HG03439 (cell line): Measurements from ENCODE around the gene HPN.
"Not testable (repeated sequence)": the region's sequence is repeated elsewhere in the genome, so short reads cannot be mapped to it uniquely, and the experiment has no call there.

Source experiments
- ATAC-seq: cut with Tn5 transposase; IDR thresholded peaks from one replicate; pipeline ENCODE4 v1.9.1; 2021; ENCODE audit warnings: mild to moderate bottlenecking, moderate library complexity; ENCODE audit not compliant: unreplicated experiment

The HPN gene

DNA sequence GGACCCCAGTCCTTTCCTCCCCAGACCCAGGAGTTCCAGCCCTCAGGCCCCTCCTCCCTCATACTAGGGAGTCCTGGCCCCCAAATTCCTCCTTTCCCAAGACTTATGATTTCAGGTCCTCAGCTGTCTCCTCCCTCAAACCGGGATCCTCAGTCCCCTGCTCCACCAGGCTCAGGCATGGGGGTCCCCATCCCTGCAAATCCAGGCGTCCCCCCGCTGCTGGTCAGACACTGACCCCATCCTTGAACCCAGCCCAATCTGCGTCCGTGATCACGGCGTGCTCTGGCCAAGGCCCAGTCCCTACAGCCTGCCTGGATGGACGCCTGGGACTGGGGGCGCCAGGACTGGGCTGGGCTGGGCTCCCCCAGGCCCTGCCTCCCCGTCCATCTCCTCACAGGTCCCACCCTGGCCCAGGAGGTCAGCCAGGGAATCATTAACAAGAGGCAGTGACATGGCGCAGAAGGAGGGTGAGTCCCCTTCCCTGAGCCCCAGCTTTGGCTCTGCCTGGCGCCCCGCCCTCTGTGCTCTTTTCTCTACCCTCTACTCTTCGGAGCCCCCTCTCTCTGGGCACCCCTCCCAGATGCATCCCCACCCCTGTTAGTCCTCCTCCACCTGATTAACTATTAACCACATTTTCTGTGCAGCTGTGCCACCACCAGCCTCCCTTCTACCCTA, 672 bp downstream of the HPN start:
- ATAC-seq: no peak

GRCh38 chr19:35042954-35043604, 1.6 kb downstream of the HPN start:
- no peak for ATAC-seq

GRCh38 chr19:35043906-35044305, 2.4 kb downstream of the HPN start:
- no peak for ATAC-seq

GRCh38 chr19:35044317-35045117, 3.0 kb downstream of the HPN start:
- ATAC-seq: no peak

DNA sequence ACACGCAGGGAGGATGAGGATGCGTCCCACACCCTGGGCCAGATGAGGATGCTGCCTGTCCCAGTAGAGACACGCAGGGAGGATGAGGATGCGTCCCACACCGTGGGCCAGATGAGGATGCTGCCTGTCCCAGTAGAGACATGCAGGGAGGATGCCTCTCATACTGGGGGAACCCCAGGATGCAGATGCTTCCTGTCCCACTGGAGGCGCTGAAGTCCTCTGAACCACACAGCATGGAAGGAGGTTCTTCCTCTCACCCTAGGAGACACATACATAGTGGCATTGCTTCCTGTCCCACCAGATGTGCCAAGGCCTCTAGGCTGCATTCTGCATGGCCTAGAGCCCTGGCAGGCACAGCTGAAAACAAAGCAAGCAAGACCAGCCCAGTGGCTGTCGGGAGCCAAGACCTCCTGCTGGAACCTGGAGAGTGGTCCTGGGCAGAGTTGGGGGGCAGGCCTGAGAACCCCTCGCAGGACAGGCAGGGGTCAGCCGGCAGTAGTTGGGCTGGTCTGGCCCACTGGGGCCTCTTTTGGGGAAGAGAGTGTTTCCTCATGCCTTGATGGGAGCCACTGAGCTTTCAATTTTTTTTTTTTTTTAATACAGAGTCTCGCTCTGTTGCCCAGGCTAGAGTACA, 4.3 kb downstream of the HPN start:
- no peak for ATAC-seq

GRCh38 chr19:35046461-35046860, 4.9 kb downstream of the HPN start:
- ATAC-seq: no peak

- no peak for ATAC-seq
Observed at GRCh38 chr19:35048911-35049411, 7.4 kb downstream of the HPN start.

GRCh38 chr19:35049456-35049855, 7.9 kb downstream of the HPN start:
- no peak for ATAC-seq

DNA sequence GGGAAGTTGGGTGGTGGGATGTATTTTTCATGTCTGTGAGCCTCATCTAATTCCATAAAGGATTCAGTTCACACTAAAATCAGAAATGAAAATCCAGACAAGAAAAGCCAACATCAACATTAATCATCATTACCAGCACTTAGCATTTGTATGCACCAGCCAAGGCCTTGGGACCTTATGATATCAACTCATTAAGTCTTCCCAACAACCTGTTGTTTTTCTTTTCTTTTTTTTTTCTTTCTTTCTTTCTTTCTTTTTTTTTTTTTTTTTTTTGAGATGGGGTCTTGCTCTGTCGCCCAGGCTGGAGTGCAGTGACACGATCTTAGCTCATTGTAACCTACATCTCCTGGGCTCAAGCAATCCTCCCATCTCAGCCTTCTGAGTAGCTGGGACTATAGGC, 9.1 kb downstream of the HPN start:
- not testable (repeated sequence) for ATAC-seq

- not testable (repeated sequence) for ATAC-seq
Observed at GRCh38 chr19:35051268-35051667, 9.7 kb downstream of the HPN start.

GRCh38 chr19:35051796-35052195, 10.3 kb downstream of the HPN start:
- ATAC-seq: no peak

DNA sequence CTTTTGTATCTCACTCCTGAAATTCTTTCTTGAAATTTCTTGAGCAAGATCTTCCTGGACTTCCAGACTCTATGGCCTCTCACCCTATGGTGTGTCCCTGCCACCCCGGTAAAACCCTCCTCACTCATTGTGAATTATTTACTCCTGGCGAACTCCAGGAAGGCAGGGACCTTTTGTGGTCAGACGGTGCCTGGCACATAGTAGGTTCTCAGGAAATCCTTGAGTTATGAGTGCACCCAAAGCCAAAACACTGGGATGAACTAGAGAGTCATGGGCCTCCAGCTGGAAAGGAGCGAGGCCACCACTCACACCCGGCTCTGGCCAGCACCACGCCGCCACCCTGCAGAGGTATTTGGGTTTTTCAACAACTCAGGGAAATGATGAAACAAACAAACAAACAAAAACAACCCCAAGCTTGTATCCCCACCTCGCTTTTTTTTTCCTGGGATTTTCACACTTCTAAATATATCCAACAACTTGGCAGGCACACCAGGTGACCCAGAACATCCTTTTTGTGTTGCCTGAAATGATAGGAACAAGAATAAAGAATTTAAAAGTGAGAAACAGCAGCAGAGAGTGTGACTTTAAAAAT, 11.2 kb downstream of the HPN start:
- ATAC-seq: no peak

DNA sequence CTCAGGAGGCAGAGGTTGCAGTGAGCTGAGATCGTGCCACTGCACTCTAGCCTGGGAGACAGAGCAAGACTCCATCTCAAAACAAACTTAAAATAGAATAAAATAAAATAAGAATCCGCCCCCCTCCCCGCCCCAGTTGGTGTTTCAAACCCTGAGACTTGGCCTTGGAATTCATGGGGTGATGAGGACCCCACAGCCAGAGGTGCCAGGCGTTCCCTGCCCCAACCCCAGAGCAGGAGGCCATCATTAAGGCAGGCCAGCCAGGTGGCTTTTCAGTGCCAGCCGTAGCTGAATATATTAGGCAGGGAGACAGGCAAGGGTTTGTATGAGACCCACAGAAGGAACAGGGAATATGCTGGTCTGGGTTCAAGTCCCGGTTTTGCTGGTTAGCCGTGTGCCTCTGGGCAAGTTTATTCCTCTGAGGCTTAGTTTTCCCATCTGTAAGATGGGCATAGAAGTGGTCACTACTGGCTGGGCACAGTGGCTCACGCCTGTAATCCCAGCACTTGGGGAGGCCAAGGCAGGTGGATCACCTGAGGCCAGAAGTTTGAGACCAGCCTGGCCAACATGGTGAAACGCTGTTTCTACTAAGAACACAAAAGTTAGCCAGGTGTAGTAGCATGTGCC, 12.3 kb downstream of the HPN start:
- no peak for ATAC-seq

DNA sequence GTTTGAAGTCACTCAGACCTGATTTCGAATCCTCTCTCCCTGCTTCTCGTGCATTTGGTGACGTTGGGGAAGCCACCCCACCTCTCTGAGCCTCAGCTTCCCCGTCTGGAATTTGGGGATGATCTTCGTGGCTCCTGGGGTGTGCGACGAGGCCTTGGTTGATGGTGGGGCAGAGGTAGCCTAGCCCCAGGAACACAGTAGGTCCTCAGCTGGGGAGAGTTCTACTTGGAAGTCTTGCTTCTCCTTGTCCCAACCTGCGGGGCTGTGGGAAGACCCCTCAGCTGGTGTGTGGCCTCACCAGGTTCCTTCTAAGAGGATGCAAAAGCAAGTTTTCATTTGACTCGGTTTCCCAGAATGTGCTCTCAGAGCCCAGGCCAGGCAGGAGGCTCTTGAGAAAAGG, 13.1 kb downstream of the HPN start:
- ATAC-seq: no peak

GRCh38 chr19:35055715-35056179, 14.2 kb downstream of the HPN start:
- no peak for ATAC-seq

GRCh38 chr19:35056513-35057063, 15.1 kb downstream of the HPN start:
- ATAC-seq: no peak

GRCh38 chr19:35058370-35058769, 16.8 kb downstream of the HPN start:
- ATAC-seq: no peak

DNA sequence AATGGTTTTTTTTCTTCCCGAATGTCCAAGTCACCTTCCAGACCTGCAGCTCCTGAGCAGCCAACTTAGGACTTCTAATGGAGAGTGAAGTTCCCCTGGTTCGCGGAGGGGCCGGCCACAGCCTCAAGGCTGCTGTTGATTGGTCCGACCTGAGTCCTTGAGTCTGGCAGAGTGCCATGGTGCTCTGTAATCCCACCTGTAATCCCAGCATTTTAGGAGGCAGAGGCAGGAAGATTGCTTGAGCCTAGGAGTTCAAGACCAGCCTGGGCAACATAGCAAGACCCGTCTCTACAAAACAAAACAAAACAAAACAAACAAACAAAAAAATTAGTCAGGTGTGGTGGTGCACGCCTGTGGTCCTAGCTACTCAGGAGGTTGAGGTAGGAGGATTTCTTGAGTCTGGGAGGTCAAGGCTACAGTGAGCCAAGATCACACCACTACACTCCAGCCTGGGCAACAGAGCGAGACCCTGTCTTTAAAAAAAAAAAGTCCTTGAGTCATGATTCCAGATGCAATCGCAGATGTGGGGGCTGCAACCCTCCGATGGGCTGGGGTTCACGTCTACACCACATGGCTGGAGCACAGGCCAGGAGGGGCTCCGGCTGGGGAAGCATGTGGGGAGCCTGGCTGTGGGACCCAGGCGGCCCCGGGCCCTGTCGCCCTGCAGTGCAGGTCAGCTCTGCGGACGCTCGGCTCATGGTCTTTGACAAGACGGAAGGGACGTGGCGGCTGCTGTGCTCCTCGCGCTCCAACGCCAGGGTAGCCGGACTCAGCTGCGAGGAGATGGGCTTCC, 17.7 kb downstream of the HPN start:
- ATAC-seq: no peak

- ATAC-seq: no peak
Observed at GRCh38 chr19:35059799-35060091, 18.2 kb downstream of the HPN start.
